Trophoblast cell (in vitro differentiated cells and primary cell): ENCODE measurements around the gene CCDC148.
A peak's percentile ranks its signal among the peaks of the same experiment; 100 is the strongest.

Experiments
- DNase-seq, 2 donors: peaks; one replicate each; pipeline ENCODE4 v3.0.0-alpha.2; 2016
- H2AFZ ChIP-seq: 2 replicates; pipeline ENCODE4 v1.6.1; 2013; ENCODE audit warnings: low read length, moderate library complexity, mild to moderate bottlenecking; ENCODE audit not compliant: insufficient read depth, poor library complexity
- H2AK5ac ChIP-seq: 2 replicates; pipeline ENCODE4 v1.6.1; 2013; ENCODE audit warnings: mild to moderate bottlenecking, low read length
- H2BK120ac ChIP-seq: 2 replicates; pipeline ENCODE4 v1.6.1; 2013; ENCODE audit warnings: low read length, mild to moderate bottlenecking, moderate library complexity; ENCODE audit not compliant: insufficient read depth, poor library complexity
- H2BK12ac ChIP-seq: 2 replicates; pipeline ENCODE4 v1.6.1; 2013; ENCODE audit warnings: mild to moderate bottlenecking, low read length, moderate library complexity
- H2BK5ac ChIP-seq: 2 replicates; pipeline ENCODE4 v1.6.1; 2013; ENCODE audit warnings: low read length, low read depth, moderate library complexity, mild to moderate bottlenecking; ENCODE audit not compliant: poor library complexity
- H3K14ac ChIP-seq: 2 replicates; pipeline ENCODE4 v1.6.1; 2013; ENCODE audit warnings: mild to moderate bottlenecking, low read length
- H3K18ac ChIP-seq: 2 replicates; pipeline ENCODE4 v1.6.1; 2013; ENCODE audit warnings: mild to moderate bottlenecking, low read length
- H3K23ac ChIP-seq: 2 replicates; pipeline ENCODE4 v1.6.1; 2013; ENCODE audit warnings: low read length
- H3K27ac ChIP-seq: 2 replicates; pipeline ENCODE4 v1.5.1; 2013; ENCODE audit warnings: low read depth, mild to moderate bottlenecking, inconsistent platforms, low read length, moderate library complexity
- H3K27me3 ChIP-seq: 2 replicates; pipeline ENCODE4 v1.6.1; 2013; ENCODE audit warnings: inconsistent platforms, mild to moderate bottlenecking, low read length, moderate library complexity; ENCODE audit not compliant: insufficient read depth
- H3K36me3 ChIP-seq, 2 experiments: 1 replicate in 1 of 2; 2 replicates in 1 of 2; pipeline ENCODE4 v1.6.1; 2013; ENCODE audit warnings: low read length in 2 of 2, mild to moderate bottlenecking in 2 of 2, moderate library complexity in 1 of 2; ENCODE audit not compliant: insufficient read depth in 2 of 2, control insufficient read depth in 1 of 2
- H3K4ac ChIP-seq: 2 replicates; pipeline ENCODE4 v1.6.1; 2013; ENCODE audit warnings: low read depth, mild to moderate bottlenecking, low read length, moderate library complexity
- H3K4me1 ChIP-seq, 2 experiments: 1 replicate in 1 of 2; 2 replicates in 1 of 2; pipeline ENCODE4 v1.6.1; 2013; ENCODE audit warnings: low read length in 2 of 2, mild to moderate bottlenecking in 2 of 2, moderate library complexity in 1 of 2; ENCODE audit not compliant: insufficient read depth in 2 of 2, control insufficient read depth in 1 of 2
- H3K4me2 ChIP-seq: 2 replicates; pipeline ENCODE4 v1.6.1; 2013; ENCODE audit warnings: inconsistent platforms, mild to moderate bottlenecking, low read length, moderate library complexity
- H3K4me3 ChIP-seq: 2 replicates; pipeline ENCODE4 v1.5.1; 2013; ENCODE audit warnings: mild to moderate bottlenecking, low read depth, low read length, inconsistent platforms
- H3K79me1 ChIP-seq: one replicate; pipeline ENCODE4 v1.6.1; 2013; ENCODE audit warnings: low read length
- H3K79me2 ChIP-seq: 2 replicates; pipeline ENCODE4 v1.6.1; 2013; ENCODE audit warnings: low read length, mild to moderate bottlenecking; ENCODE audit not compliant: control insufficient read depth, insufficient read depth, poor library complexity
- H3K9ac ChIP-seq: 2 replicates; pipeline ENCODE4 v1.6.1; 2013; ENCODE audit warnings: mild to moderate bottlenecking, low read length
- H3K9me3 ChIP-seq: 2 replicates; pipeline ENCODE4 v1.6.1; 2013; ENCODE audit warnings: low read depth, mild to moderate bottlenecking, control low read depth, inconsistent platforms, low read length; ENCODE audit not compliant: insufficient read depth
- H4K12ac ChIP-seq: 2 replicates; pipeline ENCODE4 v1.6.1; 2013; ENCODE audit warnings: low read depth, mild to moderate bottlenecking, low read length, moderate library complexity
- H4K8ac ChIP-seq: 2 replicates; pipeline ENCODE4 v1.6.1; 2013; ENCODE audit warnings: low read depth, mild to moderate bottlenecking, low read length, moderate library complexity
- H4K91ac ChIP-seq: one replicate; pipeline ENCODE4 v1.6.1; 2013; ENCODE audit warnings: low read depth, mild to moderate bottlenecking, low read length, moderate library complexity
- WGBS: extraction: QIAGEN DNeasy Blood & Tissue Kit; methylation state at CpG from one replicate; pipeline ENCODE4 v1.1.7; 2013; ENCODE audit warnings: missing lambda C conversion rate; ENCODE audit not compliant: insufficient read length, insufficient coverage; ENCODE audit errors: extremely low coverage; 5-methylcytosine and 5-hydroxymethylcytosine counted together

The CCDC148 gene

DNA sequence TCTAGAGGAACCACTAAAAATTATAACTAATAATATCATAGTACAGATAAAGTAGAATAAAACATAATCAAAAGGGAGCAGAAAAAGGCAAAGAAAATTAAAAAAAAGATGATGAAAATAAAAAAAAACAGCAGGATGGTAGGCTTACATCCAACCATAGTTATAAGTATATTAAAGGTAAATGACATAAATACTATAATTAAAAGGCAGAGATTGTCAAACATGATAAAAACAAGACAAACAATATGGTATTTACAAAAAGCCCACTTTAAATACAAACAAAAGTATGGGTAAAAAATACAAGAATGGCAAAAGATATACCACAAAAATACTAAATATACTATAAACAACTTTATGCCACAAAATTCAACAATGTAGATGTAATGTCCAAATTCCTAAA is 24.4 kb downstream of the CCDC148 start:
- Histone ChIP-seq H4K12ac (no peak overlapping the region), H3K4ac (no peak overlapping the region), H3K9me3 (peaks cover 6% of the 10 kb centered on the region), H4K8ac (no peak overlapping the region), H3K23ac (no peak overlapping the region), H3K27me3 (no peaks in the 10 kb centered on the region), H3K36me3 (peaks cover 0 to 3% of the 10 kb centered on the region in 2 experiments), H3K14ac (no peak overlapping the region), H2BK5ac (no peak overlapping the region), H2BK12ac (no peak overlapping the region), H3K4me2 (no peak overlapping the region), H3K9ac (no peak overlapping the region), H3K79me1 (no peaks in the 10 kb centered on the region), H2BK120ac (no peak overlapping the region), H3K18ac (no peak overlapping the region), H3K4me3 (no peak overlapping the region), H2AFZ (no peak overlapping the region), H3K4me1 (no peaks in the 10 kb centered on the region), H4K91ac (no peak overlapping the region), H3K79me2 (no peaks in the 10 kb centered on the region), H3K27ac (no peak overlapping the region), H2AK5ac (no peak overlapping the region)
- no peak for DNase-seq

DNA sequence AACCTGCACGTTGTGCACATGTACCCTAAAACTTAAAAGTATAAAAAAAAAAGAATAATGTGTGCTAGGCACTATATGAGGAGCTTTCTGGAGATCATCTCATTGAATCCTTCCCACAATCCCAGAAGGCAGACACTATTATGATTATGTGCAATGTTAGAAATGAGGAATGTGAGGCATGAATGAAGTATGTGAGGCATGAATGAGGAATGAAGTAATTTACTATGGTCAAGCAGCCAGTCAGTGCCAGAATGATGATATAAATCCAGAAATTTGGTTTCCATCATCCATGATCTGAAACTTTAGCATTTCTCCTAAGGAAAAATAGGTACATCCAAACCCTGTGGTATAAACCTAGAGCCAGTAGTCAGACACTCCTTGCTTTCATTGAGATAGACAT is 42.0 kb downstream of the CCDC148 start:
- Histone ChIP-seq H2AK5ac (no peak overlapping the region), H3K9ac (no peak overlapping the region), H3K27me3 (no peaks in the 10 kb centered on the region), H3K4me2 (no peak overlapping the region), H2BK120ac (no peak overlapping the region), H3K27ac (no peak overlapping the region), H3K4ac (no peak overlapping the region), H3K18ac (no peak overlapping the region), H3K9me3 (peaks cover 6% of the 10 kb centered on the region), H2BK12ac (no peak overlapping the region), H3K4me3 (no peak overlapping the region), H3K14ac (no peak overlapping the region), H4K12ac (no peak overlapping the region), H3K23ac (no peak overlapping the region), H4K91ac (no peak overlapping the region), H4K8ac (no peak overlapping the region), H3K79me1 (peaks cover 4% of the 10 kb centered on the region), H3K4me1 (peaks cover 0 to 5% of the 10 kb centered on the region in 2 experiments), H2BK5ac (no peak overlapping the region), H3K36me3 (no peaks in the 10 kb centered on the region), H3K79me2 (no peaks in the 10 kb centered on the region), H2AFZ (no peak overlapping the region)
- no CpG with 5 or more reads among the region's 1 CpG for whole genome bisulfite sequencing
- DNase-seq = no peak

DNA sequence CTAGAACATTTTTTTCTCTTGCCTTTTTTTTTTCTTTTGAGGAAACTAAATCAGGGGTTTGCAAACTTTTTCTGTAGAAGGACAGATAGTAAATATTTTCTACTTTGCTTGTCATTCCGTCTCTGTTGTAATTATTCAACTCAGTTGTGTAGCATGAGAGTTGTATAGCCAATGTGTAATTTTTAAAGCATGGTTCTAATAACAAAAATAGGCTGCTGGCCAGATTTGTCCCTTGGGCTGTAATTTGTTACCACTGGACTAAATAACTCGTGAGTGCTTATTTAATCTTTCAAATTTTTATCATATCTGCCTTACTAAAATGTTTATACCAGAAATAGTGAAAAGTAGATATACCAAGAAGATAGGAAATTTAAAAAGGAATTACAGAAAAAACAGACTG is 43.0 kb downstream of the CCDC148 start:
- no peak overlapping the region for H2AFZ ChIP-seq
- H2BK5ac ChIP-seq = no peak overlapping the region
- H3K14ac ChIP-seq = no peak overlapping the region
- peaks cover 4% of the 10 kb centered on the region for H3K79me1 ChIP-seq
- H3K4me2 ChIP-seq = no peak overlapping the region
- no peak overlapping the region for H2BK12ac ChIP-seq
- no peak overlapping the region for H3K18ac ChIP-seq
- H3K27me3 ChIP-seq = no peaks in the 10 kb centered on the region
- H3K9ac ChIP-seq = no peak overlapping the region
- peaks cover 6% of the 10 kb centered on the region for H3K9me3 ChIP-seq
- no peak overlapping the region for H4K91ac ChIP-seq
- H3K36me3 ChIP-seq = no peaks in the 10 kb centered on the region
- no peaks in the 10 kb centered on the region for H3K79me2 ChIP-seq
- no peak overlapping the region for H2AK5ac ChIP-seq
- H3K4me3 ChIP-seq = no peak overlapping the region
- no peak for DNase-seq
- H2BK120ac ChIP-seq = no peak overlapping the region
- H3K27ac ChIP-seq = no peak overlapping the region
- no peak overlapping the region for H4K8ac ChIP-seq
- no peak overlapping the region for H3K4ac ChIP-seq
- no peak overlapping the region for H3K23ac ChIP-seq
- H4K12ac ChIP-seq = no peak overlapping the region
- H3K4me1 ChIP-seq = peaks cover 0 to 5% of the 10 kb centered on the region in 2 experiments
- no CpG with 5 or more reads among the region's 2 CpGs for WGBS

DNA sequence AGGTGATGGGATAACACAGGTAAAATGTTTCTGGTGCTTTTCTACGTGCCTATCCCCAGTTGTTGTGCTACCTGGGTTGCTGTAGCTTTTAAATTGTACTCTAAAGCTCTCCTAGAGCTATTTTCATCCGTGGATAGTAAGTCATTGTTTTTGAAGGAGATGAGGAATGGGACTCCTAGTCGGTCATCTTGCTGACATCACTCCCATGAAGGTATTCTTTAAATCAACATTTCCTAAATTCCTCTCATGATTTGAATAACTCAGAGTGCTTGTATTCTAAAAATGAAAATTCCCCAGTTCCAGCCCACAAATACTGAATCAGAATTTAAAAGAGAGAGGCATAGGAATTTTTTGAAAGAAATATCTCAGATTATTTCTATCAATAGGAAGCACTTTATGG is 44.3 kb downstream of the CCDC148 start:
- Histone ChIP-seq H2BK120ac (no peak overlapping the region), H4K91ac (no peak overlapping the region), H3K18ac (no peak overlapping the region), H2BK12ac (no peak overlapping the region), H3K27ac (peak overlapping the region; percentile 22), H3K14ac (no peak overlapping the region), H3K4me3 (no peak overlapping the region), H3K4me2 (no peak overlapping the region), H3K9me3 (peaks cover 6% of the 10 kb centered on the region), H3K4me1 (peaks cover 0 to 5% of the 10 kb centered on the region in 2 experiments), H4K8ac (no peak overlapping the region), H3K9ac (no peak overlapping the region), H3K4ac (no peak overlapping the region), H3K79me2 (no peaks in the 10 kb centered on the region), H4K12ac (no peak overlapping the region), H2AFZ (no peak overlapping the region), H2AK5ac (no peak overlapping the region), H3K36me3 (no peaks in the 10 kb centered on the region), H2BK5ac (peak overlapping the region; percentile 52), H3K27me3 (no peaks in the 10 kb centered on the region), H3K23ac (no peak overlapping the region), H3K79me1 (peaks cover 4% of the 10 kb centered on the region)
- WGBS = no CpG with 5 or more reads among the region's 3 CpGs
- peak in 1 of 2 donors; percentile 50 for DNase-seq
